Natural killer cell (primary cell): ENCODE measurements around the gene ADAMTSL1. TPM values are rescaled to one million over a fixed set of nuclear protein-coding genes. Genes with fewer than 3 reads are reported as not detected.

Experiments used
- ATAC-seq, 3 donors: fragments of 150-1000 bp in 2 of 3; fragments of 200-7000 bp in 1 of 3; cut with Tn5 transposase; 1 replicate in 1 of 3; 2 replicates in 2 of 3; pipeline ENCODE4 v1.10.0; 2021; ENCODE audit warnings: mild to moderate bottlenecking in 2 of 3, moderate library complexity in 2 of 3
- DNase-seq, 2 donors: peaks; one replicate each; pipeline versions ENCODE4 v3.0.0 to v3.0.0-alpha.2; 2013 to 2021; ENCODE audit warnings: mixed read lengths in 1 of 2
- H3K27ac ChIP-seq: one replicate; pipeline ENCODE4 v1.5.1; 2013; ENCODE audit warnings: mild to moderate bottlenecking, low read length
- H3K27me3 ChIP-seq: one replicate; pipeline ENCODE4 v1.6.1; 2013; ENCODE audit warnings: low read length; ENCODE audit not compliant: control insufficient read depth, insufficient read depth
- H3K36me3 ChIP-seq: one replicate; pipeline ENCODE4 v1.6.1; 2013; ENCODE audit warnings: low read length; ENCODE audit not compliant: control insufficient read depth, insufficient read depth
- H3K4me1 ChIP-seq: one replicate; pipeline ENCODE4 v1.6.1; 2013; ENCODE audit warnings: low read length; ENCODE audit not compliant: control insufficient read depth, insufficient read depth
- H3K4me3 ChIP-seq: one replicate; pipeline ENCODE4 v1.5.1; 2013; ENCODE audit warnings: low read length
- H3K9me3 ChIP-seq: one replicate; pipeline ENCODE4 v1.6.1; 2013; ENCODE audit warnings: low read length; ENCODE audit not compliant: control insufficient read depth, insufficient read depth
- H3K27ac Mint-ChIP-seq, 2 donors: one replicate each; pipeline ENCODE4 v1.8.0; 2022; ENCODE audit warnings: mild to moderate bottlenecking in 2 of 2, mixed read lengths in 2 of 2, moderate library complexity in 1 of 2
- H3K27me3 Mint-ChIP-seq, 2 donors: one replicate each; pipeline ENCODE4 v1.8.0; 2022; ENCODE audit warnings: low read depth in 2 of 2, mixed read lengths in 2 of 2
- H3K36me3 Mint-ChIP-seq: one replicate; pipeline ENCODE4 v1.8.0; 2022; ENCODE audit warnings: mixed read lengths
- H3K4me1 Mint-ChIP-seq, 2 donors: one replicate each; pipeline ENCODE4 v1.8.0; 2022; ENCODE audit warnings: mixed read lengths in 2 of 2
- H3K4me3 Mint-ChIP-seq: one replicate; pipeline ENCODE4 v1.8.0; 2022; ENCODE audit warnings: mild to moderate bottlenecking, moderate library complexity, mixed read lengths
- H3K9me3 Mint-ChIP-seq, 2 donors: one replicate each; pipeline ENCODE4 v1.8.0; 2022; ENCODE audit warnings: mixed read lengths in 2 of 2
- WGBS: methylation state at CpG from one replicate; pipeline ENCODE4 v1.1.7; 2013; ENCODE audit warnings: missing lambda C conversion rate; ENCODE audit not compliant: insufficient coverage; 5-methylcytosine and 5-hydroxymethylcytosine counted together
- intact Hi-C: fragments of 100-400 bp; cut with micrococcal nuclease; formaldehyde crosslinking; loops from one replicate; pipeline ENCODE4 v1.14.2; 2022
- total RNA-seq, 4 donors: library from RNA; stranded (reverse); fragments of 120-200 nt in 1 of 4; gene quantifications; one replicate each; pipeline versions ENCODE4 v1.2.3 to v1.2.4, GENCODE V29; 2013 to 2022
- TF ChIP-seq, protein P1 (sequence below): fragments of 200-600 bp; IDR thresholded peaks from one replicate; pipeline ENCODE4 v1.8.0; 2022; ENCODE audit warnings: antibody characterized with exemption

ADAMTSL1 gene
- total RNA-seq, 3 donors from 2014 or later (not counting 1 experiment from before 2014, with no cell fraction given) = not detected

DNA sequence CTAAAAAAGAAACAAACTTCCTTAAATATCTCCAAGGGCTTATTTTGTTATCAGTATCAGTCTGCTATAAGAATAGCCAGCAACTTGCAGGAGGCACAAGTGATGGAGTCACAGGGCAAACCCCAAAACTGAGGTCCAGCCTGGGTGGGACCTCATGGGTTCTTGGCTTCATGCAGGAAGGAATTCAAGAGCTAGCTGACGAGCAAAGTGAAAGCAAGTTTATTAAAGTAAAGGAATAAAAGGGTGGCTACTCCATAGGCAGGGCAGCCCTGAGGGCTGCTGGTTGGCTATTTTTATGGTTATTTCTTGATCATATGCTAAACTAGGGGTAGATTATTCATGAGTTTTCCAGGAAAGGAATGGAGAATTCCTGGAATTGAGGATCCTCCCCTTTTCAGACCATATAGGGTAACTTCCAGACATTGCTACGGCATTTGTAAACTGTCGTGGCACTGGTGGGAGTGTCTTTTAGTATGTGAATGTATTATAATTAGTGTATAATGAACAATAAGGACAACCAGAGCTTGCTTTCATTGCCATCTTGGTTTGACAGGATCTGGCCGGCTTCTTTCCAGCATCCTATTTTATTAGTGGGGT is 231.9 kb downstream of the ADAMTSL1 start:
- H3K4me1 ChIP-seq = no peaks in the 10 kb centered on the region
- no peaks in the 10 kb centered on the region for H3K36me3 ChIP-seq
- TF ChIP-seq, protein P1, sequence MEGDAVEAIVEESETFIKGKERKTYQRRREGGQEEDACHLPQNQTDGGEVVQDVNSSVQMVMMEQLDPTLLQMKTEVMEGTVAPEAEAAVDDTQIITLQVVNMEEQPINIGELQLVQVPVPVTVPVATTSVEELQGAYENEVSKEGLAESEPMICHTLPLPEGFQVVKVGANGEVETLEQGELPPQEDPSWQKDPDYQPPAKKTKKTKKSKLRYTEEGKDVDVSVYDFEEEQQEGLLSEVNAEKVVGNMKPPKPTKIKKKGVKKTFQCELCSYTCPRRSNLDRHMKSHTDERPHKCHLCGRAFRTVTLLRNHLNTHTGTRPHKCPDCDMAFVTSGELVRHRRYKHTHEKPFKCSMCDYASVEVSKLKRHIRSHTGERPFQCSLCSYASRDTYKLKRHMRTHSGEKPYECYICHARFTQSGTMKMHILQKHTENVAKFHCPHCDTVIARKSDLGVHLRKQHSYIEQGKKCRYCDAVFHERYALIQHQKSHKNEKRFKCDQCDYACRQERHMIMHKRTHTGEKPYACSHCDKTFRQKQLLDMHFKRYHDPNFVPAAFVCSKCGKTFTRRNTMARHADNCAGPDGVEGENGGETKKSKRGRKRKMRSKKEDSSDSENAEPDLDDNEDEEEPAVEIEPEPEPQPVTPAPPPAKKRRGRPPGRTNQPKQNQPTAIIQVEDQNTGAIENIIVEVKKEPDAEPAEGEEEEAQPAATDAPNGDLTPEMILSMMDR = no peak
- H3K27ac Mint-ChIP-seq = no peak overlapping the region
- no peak overlapping the region for H3K4me3 ChIP-seq
- 88% methylated on average over 1 of the region's 4 CpGs for WGBS
- H3K36me3 Mint-ChIP-seq = no peaks in the 10 kb centered on the region
- ATAC-seq (no peak), DNase-seq (no peak)
- no peaks in the 10 kb centered on the region for H3K27me3 Mint-ChIP-seq
- H3K9me3 Mint-ChIP-seq = no peaks in the 10 kb centered on the region
- H3K4me1 Mint-ChIP-seq = no peaks in the 10 kb centered on the region
- intact Hi-C loops = no loop called here
- no peak overlapping the region for H3K27ac ChIP-seq
- no peak overlapping the region for H3K4me3 Mint-ChIP-seq
- no peaks in the 10 kb centered on the region for H3K27me3 ChIP-seq
- no peaks in the 10 kb centered on the region for H3K9me3 ChIP-seq

DNA sequence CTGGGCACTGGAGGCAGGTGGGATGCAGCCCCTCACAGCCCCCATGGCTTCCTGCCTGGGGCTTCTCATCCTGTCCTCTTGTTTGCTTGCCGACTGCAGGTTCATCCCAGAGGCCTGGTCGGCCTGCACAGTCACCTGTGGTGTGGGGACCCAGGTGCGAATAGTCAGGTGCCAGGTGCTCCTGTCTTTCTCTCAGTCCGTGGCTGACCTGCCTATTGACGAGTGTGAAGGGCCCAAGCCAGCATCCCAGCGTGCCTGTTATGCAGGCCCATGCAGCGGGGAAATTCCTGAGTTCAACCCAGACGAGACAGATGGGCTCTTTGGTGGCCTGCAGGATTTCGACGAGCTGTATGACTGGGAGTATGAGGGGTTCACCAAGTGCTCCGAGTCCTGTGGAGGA is 232.7 kb downstream of the ADAMTSL1 start:
- no peaks in the 10 kb centered on the region for H3K36me3 Mint-ChIP-seq
- ATAC-seq (no peak), DNase-seq (no peak)
- H3K27ac Mint-ChIP-seq = no peak overlapping the region
- no peaks in the 10 kb centered on the region for H3K9me3 ChIP-seq
- WGBS = 80% methylated on average over 11 of the region's 11 CpGs
- H3K4me1 ChIP-seq = no peaks in the 10 kb centered on the region
- TF ChIP-seq, protein P1 = no peak
- H3K9me3 Mint-ChIP-seq = no peaks in the 10 kb centered on the region
- H3K27ac ChIP-seq = no peak overlapping the region
- intact Hi-C loops = no loop called here
- H3K27me3 ChIP-seq = no peaks in the 10 kb centered on the region
- no peak overlapping the region for H3K4me3 Mint-ChIP-seq
- no peaks in the 10 kb centered on the region for H3K4me1 Mint-ChIP-seq
- no peak overlapping the region for H3K4me3 ChIP-seq
- H3K27me3 Mint-ChIP-seq = no peaks in the 10 kb centered on the region
- no peaks in the 10 kb centered on the region for H3K36me3 ChIP-seq

DNA sequence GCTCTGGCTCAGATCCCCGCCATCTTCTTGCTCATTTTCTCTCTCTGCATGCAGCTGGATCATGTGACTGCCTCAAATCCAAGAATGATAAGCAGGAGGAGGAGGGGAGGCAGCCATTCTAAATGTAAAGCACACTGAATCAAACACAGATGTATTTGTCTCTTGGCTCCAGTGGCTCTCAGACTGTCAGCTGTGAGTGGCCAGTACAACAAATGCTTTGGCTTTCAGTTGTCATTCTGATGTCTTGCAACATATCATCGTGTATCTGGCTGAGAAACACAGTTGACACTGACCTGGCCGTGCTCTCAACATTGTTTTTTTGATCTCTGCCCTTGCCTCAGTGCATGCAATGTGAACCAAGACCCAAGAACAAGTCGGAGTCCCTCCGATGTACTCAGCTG is 233.1 kb downstream of the ADAMTSL1 start:
- intact Hi-C loops = no loop called here
- H3K36me3 Mint-ChIP-seq = no peaks in the 10 kb centered on the region
- H3K27me3 Mint-ChIP-seq = no peaks in the 10 kb centered on the region
- TF ChIP-seq, protein P1 = no peak
- H3K9me3 Mint-ChIP-seq = no peaks in the 10 kb centered on the region
- no peak overlapping the region for H3K27ac ChIP-seq
- no peaks in the 10 kb centered on the region for H3K4me1 Mint-ChIP-seq
- H3K27me3 ChIP-seq = no peaks in the 10 kb centered on the region
- no peaks in the 10 kb centered on the region for H3K4me1 ChIP-seq
- no peak overlapping the region for H3K27ac Mint-ChIP-seq
- 85% methylated on average over 5 of the region's 5 CpGs for WGBS
- no peak overlapping the region for H3K4me3 ChIP-seq
- H3K36me3 ChIP-seq = no peaks in the 10 kb centered on the region
- no peaks in the 10 kb centered on the region for H3K9me3 ChIP-seq
- ATAC-seq (no peak), DNase-seq (no peak)
- H3K4me3 Mint-ChIP-seq = no peak overlapping the region
